Endothelial cell (in vitro differentiated cells): Measurements from ENCODE around the gene TRABD2B. TPM values are rescaled to one million over a fixed set of nuclear protein-coding genes. Genes with fewer than 3 reads are reported as not detected.
A peak's percentile ranks its signal among the peaks of the same experiment; 100 is the strongest.

Experiments used
- DNase-seq: peaks from one replicate; pipeline ENCODE4 v3.0.0; 2021; ENCODE audit warnings: low spot score
- H3K27ac Mint-ChIP-seq: one replicate; pipeline ENCODE4 v1.8.0; 2021; ENCODE audit warnings: mixed read lengths, inconsistent platforms; ENCODE audit not compliant: unreplicated experiment
- H3K27me3 Mint-ChIP-seq: one replicate; pipeline ENCODE4 v1.8.0; 2021; ENCODE audit warnings: mild to moderate bottlenecking, moderate library complexity, mixed read lengths, inconsistent platforms; ENCODE audit not compliant: unreplicated experiment
- H3K36me3 Mint-ChIP-seq: one replicate; pipeline ENCODE4 v1.8.0; 2021; ENCODE audit warnings: mild to moderate bottlenecking, low read depth, mixed read lengths, inconsistent platforms; ENCODE audit not compliant: unreplicated experiment
- H3K4me1 Mint-ChIP-seq: one replicate; pipeline ENCODE4 v1.8.0; 2021; ENCODE audit warnings: mild to moderate bottlenecking, mixed read lengths, inconsistent platforms; ENCODE audit not compliant: unreplicated experiment
- H3K4me3 Mint-ChIP-seq: one replicate; pipeline ENCODE4 v1.8.0; 2021; ENCODE audit warnings: mild to moderate bottlenecking, mixed read lengths, inconsistent platforms; ENCODE audit not compliant: unreplicated experiment
- H3K9me3 Mint-ChIP-seq: one replicate; pipeline ENCODE4 v1.8.0; 2021; ENCODE audit warnings: mixed read lengths, inconsistent platforms; ENCODE audit not compliant: unreplicated experiment
- total RNA-seq: library from RNA; stranded (reverse); fragmentation: NEBNext Ultra II Directional; extraction: Animal tissue kit (Norgen Biotek cat#: 25700); gene quantifications from one replicate; pipeline ENCODE4 v1.2.1, GENCODE V29; 2021; ENCODE audit not compliant: unreplicated experiment
- TF ChIP-seq, protein P1 (sequence below): fragments of 200-600 bp; sonication (generic); IDR thresholded peaks from one replicate; pipeline ENCODE4 v1.5.0; 2021; ENCODE audit warnings: antibody characterized with exemption; ENCODE audit not compliant: unreplicated experiment

The TRABD2B gene
- total RNA-seq, 1 donor from 2014 or later = 1.0 TPM

DNA sequence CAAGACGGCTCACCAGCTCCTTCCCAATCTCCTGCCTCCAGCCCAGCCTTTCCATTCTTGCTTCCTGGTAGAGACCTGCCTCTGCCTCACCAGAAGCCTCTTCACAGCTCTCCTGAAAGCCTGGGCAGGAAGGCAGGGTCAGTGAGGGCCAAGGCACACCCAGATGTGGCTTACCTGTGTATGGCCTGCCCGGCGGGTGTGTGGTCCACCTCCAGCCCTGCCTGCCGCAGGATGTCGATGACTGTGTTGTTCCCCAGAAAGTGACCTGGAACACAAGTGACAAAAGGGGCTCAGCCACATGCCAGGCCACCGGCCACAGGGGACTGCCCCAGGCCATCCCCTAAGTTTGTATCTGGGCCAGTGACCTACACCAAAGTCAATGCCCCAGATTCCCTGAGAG lies 218.9 kb downstream of the TRABD2B start:
- TF ChIP-seq, protein P1, sequence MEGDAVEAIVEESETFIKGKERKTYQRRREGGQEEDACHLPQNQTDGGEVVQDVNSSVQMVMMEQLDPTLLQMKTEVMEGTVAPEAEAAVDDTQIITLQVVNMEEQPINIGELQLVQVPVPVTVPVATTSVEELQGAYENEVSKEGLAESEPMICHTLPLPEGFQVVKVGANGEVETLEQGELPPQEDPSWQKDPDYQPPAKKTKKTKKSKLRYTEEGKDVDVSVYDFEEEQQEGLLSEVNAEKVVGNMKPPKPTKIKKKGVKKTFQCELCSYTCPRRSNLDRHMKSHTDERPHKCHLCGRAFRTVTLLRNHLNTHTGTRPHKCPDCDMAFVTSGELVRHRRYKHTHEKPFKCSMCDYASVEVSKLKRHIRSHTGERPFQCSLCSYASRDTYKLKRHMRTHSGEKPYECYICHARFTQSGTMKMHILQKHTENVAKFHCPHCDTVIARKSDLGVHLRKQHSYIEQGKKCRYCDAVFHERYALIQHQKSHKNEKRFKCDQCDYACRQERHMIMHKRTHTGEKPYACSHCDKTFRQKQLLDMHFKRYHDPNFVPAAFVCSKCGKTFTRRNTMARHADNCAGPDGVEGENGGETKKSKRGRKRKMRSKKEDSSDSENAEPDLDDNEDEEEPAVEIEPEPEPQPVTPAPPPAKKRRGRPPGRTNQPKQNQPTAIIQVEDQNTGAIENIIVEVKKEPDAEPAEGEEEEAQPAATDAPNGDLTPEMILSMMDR = no peak
- Mint-ChIP-seq H3K4me1 (peaks cover 4% of the 10 kb centered on the region), H3K27ac (no peak overlapping the region), H3K27me3 (peaks cover 13% of the 10 kb centered on the region), H3K36me3 (no peaks in the 10 kb centered on the region), H3K4me3 (no peak overlapping the region), H3K9me3 (no peaks in the 10 kb centered on the region)
- DNase-seq = no peak

DNA sequence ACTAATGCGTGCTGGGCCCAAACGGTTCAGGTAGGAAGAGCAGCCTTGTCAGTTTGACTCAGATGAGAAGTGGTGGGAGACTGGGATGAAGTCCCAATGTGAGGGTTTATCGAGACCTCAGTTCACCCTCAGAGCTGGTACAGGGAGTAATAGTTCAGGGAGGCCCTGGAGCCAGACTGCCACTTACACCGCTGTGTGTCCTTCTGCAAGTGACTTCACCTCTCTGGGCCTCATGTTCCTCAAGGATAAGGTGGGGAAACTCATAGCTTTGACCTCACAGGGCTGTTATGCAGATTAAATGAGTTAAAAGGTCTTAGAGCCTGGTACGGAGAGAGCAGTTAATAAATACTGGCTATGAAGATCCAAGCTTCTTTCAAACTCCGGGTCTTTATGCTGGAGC lies 219.9 kb downstream of the TRABD2B start:
- TF ChIP-seq, protein P1 = no peak
- no peak overlapping the region for H3K27ac Mint-ChIP-seq
- no peak for DNase-seq
- no peak overlapping the region for H3K4me3 Mint-ChIP-seq
- peaks cover 8% of the 10 kb centered on the region for H3K27me3 Mint-ChIP-seq
- H3K9me3 Mint-ChIP-seq = no peaks in the 10 kb centered on the region
- H3K36me3 Mint-ChIP-seq = no peaks in the 10 kb centered on the region
- peaks cover 4% of the 10 kb centered on the region for H3K4me1 Mint-ChIP-seq

DNA sequence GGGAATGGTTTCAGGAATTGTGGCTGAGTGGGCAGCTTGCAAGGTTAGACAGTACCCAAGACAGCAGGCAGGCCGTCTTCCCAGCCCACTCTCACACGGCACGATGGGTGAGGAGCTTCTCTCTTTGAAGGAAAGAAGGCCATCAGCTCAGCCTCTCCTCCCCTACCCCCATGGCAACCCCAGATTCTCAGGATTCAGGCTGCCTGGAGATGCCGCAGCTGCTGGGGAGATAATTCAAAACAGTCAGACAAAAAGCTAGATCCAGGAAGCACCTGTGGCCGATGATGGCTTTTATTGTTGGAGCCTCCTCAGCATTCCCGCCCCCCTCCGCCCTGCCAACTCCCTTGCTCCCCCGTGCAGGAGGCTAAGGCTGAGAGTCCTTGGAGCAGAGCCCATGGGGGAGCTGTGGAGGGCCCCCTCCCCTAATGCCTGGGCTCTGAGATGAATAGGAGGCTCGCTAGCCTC lies 220.5 kb downstream of the TRABD2B start:
- peak; percentile 17 for DNase-seq
- Mint-ChIP-seq H3K27me3 (peaks cover 9% of the 10 kb centered on the region), H3K4me3 (no peak overlapping the region), H3K27ac (no peak overlapping the region), H3K4me1 (peaks cover 4% of the 10 kb centered on the region), H3K36me3 (no peaks in the 10 kb centered on the region), H3K9me3 (no peaks in the 10 kb centered on the region)
- TF ChIP-seq, protein P1 = no peak

DNA sequence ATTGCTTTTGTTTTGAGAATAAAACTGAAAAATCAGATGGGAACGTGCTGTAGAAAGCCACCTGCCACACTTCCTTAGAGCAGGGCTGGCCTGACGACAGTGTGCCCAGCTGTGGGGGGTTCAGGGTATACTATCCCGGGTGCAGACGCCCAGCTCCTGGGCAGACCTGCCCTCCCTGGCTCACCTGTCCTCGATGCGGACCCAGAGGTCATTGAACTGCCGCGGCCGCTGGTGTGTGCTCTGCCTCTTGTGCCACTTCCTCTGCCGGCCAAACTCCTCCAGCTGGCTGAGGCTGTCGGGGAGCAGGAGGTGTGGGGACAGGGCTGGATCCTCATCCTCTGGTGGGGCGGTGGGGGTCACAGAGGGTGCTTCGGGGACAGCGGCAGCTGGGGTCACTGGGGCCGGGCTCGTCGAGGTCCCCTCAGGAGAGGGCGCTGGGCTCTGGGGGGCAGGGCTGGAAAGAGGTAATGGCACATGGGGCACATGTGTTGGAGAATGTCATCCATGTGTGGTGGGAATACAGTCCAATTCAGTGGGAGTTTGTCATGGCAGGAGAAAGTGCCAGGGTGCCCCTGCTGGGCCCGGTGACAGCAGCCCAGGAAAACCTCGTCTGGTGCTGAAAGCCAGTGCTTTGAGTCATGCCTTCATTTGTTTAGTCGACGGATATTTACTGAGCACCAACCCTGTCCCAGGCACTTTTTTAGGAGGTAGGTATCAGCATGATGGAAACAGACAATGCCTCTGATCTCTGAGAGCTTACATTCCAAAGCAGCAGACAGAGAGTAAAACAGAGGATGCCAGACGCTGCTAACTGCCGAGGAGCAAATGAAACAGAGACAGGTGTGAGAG lies 222.0 kb downstream of the TRABD2B start:
- Mint-ChIP-seq H3K9me3 (no peaks in the 10 kb centered on the region), H3K27me3 (peaks cover 12% of the 10 kb centered on the region), H3K4me1 (peaks cover 4% of the 10 kb centered on the region), H3K4me3 (no peak overlapping the region), H3K36me3 (no peaks in the 10 kb centered on the region), H3K27ac (no peak overlapping the region)
- no peak for DNase-seq
- TF ChIP-seq, protein P1 = no peak
